TTC549 (cell line): ENCODE results near the gene MLIP.

ENCODE experiments used
- FAIRE-seq: peaks from 2 replicates; lab custom pipeline; 2012; peaks lifted over from hg19 to GRCh38; lab: Jason Lieb, UNC

The MLIP gene

DNA sequence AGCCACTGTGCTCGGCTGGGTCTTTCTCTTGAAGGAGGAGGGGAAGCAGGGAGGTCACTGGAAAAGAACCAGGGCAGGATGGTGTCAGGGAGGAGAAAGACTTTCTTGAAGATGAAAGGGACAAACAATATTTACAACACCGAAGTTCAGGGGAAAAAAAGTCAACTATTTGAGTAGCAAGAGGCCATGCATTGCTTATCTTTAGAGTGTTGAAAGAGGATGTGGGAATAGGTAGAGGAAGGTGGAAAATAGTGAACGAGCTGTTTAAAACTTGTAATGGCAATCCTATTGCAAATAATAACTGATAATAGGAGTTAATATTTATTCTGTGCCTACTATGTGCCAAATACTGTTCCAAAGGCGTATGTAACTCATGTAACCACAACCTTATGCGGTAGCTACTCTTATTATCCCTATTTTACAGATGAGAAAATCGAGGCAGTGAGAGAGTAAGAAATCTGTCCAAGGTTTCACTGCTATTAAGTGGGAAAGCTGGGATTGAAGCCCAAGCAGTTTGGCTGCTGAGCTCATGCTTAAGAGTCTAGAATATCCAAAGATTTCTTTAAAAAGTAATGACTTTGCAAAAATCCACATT lies 12.7 kb upstream of the MLIP start:
- FAIRE-seq, result no peak

DNA sequence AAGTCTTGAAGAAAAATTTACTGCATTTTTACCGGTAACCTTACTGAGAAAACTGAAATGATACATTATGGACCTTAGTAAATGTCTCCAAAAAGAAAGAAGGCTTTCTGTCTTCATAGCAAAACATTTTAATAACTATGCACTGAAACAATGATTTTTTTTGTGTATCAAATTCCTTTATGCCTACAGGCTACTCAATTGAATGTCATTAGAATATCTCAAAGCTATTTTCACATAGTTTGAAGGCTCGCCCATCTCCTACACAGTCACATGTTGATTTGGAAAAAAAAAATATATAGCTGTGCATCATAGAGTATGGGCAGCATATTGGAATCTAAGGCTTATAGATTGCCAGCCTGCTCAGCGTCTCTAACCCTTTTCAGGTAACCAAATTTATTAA lies 12.0 kb upstream of the MLIP start:
- FAIRE-seq, result no peak

DNA sequence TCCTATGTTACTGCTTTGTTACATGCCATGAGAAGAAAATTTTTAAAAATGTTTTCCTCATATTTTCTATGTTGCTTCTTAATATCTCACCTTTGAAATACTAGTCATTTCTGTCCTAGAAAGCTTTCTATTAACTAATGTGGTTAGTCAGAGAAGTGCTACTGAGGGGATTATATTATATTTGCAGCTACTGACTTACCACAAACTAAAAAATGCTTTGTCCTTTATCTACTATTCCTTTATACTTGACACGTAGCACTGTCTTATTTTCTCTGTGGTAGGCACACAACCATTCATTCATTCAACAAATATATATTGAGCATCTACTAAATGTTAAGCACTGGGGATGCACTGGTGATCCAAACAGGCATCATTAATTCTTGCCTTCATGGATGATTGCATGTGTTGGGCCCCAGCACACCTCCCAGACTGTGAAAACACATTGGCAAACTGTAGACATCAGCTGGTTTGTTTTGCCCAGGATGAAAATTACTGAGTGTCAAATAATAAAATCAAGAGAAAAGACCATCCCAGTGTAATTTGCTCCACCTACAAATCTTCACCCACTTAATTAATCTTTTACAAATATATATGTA lies 10.7 kb upstream of the MLIP start:
- no peak for FAIRE-seq

DNA sequence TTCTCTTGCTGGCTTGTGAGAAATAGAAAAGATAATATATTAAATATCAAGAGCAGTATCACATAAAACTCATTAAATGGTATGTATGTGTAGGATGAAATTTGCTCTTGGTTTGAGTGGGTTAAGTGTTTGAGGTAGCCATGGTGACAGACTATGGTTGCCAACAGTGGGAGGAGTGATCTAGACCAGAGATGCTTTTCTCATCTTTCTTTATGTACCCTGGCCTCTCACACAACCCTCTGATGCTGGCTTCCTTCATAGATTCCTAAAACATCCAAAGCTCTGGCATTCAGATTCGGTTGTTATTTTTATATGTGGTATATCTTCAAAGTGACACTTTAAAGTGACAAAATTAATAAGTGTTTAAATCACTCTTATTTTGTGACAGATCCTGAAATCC lies 9.0 kb upstream of the MLIP start:
- no peak for FAIRE-seq

DNA sequence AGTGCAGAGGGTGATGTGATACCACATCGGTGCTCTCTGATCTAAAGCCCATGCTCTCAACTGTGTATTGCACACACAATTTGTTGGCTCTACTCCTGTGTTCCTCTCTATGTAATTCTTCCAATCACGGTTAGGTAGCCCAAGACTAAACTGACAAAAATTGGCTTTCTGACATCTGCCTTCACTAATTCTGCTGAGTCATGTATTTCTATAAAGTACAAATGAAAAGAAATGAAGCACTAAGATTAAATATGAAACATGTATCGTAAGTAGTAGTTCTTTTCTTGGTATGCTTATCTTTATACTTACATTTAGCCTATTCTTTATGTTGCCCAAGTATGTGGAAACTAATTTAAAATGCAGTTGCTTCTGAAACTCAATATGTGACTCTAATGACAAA lies 7.7 kb upstream of the MLIP start:
- no peak for FAIRE-seq

DNA sequence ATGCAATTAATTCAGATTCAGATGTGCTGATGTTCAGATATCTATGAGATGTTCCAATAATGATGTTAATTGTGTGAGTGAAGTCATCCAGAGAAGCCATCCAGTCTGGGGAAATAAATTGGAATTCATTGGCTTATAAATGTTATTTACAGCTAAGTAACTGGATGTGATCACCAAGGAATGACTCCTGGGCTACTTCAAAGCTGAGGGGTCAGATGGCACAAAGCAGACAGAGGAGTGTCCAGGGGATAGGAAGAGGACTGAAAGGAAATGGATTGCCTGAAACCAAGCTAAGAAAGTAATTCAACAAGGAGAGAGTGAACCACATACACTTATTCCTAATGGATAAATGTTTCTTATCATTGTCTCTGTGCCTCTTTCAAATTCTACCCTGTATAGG lies 4.5 kb upstream of the MLIP start:
- no peak for FAIRE-seq

DNA sequence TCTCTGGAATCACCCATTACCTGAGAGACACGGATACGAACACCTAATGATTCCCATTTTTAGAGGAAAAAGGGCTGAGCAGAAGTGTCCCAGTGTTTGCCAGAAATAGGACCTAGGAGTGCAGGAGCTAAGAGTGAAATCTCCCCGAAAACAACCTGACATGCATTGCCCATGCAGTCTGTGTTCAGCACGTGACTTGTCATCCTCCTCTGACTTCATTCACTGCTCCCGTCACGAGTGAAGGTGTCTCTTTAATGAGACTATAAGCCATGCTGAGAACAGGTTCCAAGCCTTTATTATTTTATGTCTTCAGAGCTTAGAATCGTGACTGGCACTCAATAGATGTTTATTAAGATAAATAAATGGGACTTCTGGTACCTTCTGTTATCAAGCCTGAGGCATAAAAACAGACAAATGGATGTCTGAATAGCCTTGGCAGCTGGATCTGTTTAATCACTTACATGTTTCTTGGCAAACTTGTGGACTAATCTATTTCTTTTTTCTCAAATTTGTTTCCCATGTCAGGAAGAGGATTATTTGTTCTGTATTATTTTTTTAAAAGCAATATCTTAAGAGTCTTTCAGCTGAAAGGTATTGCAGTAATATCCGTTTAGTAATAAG lies 3.7 kb upstream of the MLIP start:
- no peak for FAIRE-seq

DNA sequence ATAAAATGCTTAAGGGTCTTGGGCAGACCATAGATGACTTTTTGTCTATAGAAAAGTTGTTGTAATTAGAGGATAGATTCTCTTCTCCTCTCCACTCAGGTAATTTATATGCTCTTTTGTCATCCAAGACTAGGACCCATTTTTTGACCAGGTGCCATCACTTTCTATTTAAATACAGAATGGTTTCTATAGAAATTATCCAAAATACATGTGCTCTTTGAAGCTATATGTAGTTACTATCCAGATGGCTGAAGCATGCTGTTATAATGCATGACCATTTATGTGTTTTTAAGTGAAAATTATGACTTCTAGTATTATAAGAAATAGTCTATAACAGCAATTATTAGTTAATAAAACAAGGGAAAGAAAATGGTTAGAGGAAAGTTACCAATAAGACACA lies 3.0 kb upstream of the MLIP start:
- FAIRE-seq, result no peak

DNA sequence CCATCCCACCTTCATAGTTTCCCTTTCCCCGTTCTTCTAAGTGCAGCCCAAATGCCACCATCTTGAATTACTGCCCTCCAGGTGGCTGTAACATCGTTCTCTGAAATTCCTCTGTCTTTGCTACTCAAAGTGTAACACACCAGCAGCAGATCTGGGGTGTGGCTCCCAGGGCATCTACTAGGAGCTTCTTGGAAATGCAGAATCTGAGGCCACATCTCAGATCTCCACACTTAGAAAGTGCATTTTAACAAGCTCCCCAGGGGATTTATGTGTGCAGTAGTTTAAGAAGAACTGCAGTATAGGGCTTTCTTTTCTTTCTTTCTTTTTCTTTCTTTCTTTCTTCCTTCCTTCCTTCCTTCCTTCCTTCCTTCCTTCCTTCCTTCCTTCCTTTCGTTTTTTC lies 1.7 kb upstream of the MLIP start:
- FAIRE-seq, result no peak

DNA sequence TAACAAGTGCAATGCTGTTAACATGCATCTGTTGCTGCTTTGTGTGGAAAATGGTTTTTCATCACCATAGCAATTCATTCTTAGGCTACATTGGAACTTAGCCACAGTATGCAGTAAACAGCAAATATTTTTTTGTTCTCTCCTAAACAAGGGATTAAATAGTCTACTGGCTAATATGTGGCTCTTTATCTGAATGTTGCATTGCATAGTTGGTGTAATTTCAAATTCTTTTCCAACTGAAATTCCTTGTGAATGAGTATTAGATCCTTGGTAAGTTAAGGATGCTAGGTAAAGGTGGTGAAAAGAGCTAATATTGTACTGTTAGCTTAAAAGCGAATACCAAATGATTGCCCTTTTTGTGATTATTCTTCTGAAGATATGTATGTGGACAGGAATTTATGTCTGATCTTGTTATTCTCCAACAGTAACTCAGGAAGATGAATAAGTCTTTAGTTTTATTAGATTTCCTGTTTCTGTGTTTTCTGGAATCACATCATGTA lies 958 bp downstream of the MLIP start:
- no peak for FAIRE-seq

DNA sequence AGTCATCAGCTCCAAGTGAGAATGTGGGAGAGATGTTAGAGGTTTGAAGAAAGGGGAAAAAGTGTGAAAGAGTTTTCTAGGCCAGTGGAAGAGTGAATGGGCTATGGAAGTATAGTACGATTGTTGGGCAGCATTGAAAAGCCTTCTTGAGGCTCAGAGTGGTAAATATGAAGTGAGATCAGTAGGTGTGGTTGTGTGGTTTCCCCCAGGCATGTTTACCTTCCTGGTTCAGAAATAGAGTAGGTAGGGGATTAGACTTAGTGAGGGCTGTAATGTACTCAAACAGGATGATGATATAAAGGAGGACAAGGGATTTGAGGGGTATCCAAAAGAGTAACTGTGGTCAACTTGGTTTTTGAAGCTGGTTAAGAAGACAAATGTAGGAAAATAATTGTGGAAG lies 3.7 kb downstream of the MLIP start:
- FAIRE-seq, result no peak

DNA sequence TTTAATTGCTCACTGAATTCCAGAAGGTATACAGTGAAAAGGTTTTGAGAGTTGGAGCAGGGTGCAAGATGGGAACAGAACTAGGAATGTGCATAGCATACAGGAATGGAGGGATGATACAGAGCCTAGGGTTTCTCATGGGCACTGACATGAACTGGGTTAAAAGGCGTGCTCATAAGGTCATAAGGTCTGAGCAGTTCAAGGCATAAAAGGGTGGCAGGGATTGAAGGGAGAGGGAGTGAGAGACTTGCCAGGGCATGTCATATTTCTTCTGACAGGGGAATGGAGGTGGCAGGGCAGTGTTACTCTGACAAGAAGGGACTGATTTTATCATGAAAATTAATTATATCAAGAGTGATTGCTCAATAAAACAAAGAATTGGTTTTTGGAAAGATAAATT lies 4.7 kb downstream of the MLIP start:
- FAIRE-seq, result no peak

DNA sequence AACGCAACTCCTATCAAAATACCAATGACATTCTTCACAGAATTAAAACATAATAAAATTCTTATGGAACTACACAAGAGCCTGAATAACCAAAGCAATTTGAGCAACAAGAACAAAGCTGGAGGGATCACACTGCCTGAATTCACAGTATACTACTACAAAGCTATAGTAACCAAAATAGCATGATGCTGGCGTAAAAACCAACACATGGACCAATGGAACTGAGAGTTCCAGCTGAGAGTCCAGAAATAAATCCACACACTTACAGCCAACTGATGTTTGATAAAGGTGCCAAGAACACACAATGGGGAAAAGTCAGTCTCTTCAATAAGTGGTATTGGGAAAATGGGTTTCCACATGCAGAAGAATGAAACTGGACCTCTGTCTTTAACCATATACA lies 6.9 kb downstream of the MLIP start:
- no peak for FAIRE-seq

DNA sequence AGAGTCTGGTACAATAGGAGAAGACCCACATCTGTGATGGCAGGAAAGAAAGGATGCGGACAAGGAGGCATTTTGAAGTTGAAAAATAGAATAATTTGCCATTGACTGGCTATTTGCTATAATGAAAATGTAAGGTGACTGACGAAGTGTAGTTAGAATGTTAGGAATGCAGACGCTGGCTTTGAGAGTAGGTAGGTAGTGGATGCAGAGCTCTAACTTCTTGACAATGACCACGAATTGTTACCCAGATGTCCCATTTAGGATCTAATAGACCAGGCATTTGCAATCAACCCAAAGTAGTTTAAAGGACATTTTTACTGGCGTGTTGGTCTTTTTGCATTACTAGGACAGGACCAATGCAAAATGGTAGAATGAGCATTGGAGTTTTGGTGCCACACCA lies 14.2 kb downstream of the MLIP start:
- FAIRE-seq, result no peak

DNA sequence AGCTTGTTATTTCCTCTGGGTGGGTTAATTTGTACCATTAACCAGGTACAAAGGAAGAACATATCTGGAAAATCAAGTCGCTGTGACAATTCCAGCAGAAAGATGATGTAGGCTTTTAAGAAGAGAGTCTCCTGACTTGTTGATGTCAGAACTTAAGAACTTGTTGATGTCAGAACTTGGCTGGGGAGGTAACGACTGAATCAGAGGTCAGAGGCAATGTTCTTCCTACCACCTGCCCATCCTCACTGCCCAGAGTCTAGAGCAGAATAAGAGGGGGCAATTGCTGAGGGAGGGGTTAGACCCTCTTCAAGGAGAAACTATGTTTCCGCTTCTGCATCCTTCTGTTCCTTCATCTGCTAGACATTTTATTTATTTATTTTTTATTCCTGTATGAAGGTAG lies 18.9 kb downstream of the MLIP start:
- FAIRE-seq, result no peak

DNA sequence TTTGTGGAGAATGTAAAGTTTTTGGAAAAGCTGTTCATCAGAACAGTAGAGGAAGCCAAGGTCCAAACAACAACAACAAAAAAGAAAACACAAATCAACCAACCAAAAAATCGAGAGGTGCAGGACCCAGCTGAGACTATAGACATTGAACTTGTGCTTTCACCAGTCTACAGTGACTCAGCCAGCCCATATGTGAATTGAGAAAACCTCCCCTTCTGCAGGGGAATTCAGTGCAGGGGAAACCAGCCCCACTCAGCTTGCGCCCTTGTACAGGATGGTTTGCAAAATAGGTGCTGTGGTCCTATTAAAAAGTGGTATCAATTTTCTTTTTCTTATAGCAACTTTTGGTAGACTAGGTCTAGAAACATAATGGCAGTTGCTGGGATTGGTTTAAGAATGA lies 21.3 kb downstream of the MLIP start:
- no peak for FAIRE-seq

DNA sequence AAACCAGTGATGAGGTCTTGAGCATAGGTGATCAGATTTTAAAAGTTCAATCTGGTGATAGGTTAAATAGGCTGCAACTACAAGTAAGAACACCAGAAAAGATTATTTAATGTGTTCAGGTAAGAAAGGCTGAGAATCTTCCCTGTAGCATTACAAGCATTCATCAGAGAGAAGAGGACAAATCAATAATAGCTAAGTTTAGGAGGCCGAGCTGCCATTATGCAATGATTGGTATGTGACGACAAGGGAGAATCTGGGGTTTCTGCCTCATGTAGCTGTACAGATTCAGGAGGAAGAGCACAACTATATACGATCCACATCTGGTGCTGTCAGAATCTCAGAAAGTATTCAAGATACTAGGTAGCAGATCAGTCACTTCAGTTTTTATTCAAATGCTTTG lies 21.9 kb downstream of the MLIP start:
- FAIRE-seq, result no peak

DNA sequence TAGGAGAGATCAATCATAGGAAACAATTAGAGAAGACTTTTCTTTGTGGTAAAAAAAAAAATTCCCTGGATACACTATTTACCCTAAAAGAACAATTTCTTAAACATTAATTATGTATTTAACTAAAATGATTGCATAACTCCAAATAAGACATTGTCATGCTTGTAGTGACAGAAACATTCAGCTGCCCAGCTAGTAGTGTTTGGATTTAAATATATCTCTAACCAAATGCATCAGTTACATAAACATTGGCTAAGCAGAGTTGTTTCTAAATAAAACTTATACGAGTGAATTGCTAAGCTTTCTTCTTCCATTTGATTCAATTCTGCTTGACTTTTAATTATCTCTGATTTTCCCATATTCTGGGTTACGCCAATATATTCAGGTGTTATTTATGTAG lies 23.7 kb downstream of the MLIP start:
- no peak for FAIRE-seq

DNA sequence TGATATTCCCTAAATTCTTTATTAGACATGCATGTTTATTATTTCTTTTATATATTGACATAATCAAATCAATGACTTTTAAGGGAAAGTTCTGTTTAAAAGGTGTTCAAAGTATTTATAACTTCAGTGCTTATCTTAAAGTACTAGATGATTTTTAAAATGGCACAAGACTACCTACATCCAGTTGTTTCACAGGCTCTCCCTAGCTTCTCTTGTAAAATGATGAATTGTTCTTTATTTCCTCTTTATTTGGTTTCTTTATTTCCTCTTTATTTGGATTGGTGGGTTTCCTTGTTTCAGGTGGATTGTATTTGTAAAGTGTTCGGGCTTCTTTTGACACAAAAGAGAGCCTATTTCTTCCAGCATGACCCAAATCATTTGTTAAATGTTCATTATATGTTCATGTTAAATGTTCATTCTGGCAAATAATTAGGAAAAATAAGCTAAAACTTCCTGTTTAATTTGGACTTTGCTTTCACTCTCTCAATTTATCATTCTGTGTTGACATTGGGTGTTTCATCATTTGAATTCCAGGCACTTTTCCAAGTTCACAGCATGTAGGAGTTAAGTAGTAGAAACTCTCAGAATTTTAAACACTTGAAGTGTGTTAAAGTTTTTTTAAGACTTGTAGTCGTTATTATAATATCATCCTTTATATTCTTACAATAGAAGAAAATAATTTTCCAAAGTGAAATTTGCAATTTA lies 24.6 kb downstream of the MLIP start:
- FAIRE-seq, result no peak

DNA sequence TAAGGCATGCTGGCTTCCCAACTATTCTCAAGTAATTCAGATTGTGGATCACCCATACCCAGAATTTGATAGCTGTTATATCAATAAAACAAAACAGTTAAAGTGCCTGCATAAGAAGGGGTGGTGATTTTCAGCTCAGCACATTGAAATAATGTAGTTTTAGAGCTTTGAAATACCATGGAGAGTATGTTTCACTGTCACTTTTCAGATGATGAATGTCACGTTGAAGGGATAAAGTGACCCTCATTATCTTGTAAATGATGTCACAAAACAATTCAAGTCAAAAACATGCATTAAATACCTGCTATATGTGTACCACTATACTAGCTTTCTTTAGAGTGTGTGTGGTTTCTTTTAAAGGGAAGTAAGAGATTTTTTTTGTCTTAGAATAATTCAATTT lies 27.6 kb downstream of the MLIP start:
- no peak for FAIRE-seq

DNA sequence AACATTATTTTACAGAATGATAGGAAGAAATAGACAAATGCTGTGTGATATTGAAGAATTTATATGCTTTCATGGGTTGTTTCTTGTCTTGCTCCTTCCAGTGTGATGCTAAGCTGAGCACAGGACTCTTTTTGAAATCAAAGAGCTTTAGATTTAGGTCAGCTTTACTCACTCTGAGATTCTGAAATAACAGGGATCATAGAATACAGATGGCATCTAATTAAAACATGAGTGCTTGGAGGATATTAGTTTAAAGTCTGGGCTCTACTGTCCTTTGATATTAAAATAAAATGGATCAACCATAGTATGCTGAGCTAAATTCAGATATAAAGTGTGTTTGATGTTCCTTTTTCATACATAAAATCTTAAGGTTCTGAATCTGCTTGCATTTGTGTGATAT lies 29.6 kb downstream of the MLIP start:
- no peak for FAIRE-seq

DNA sequence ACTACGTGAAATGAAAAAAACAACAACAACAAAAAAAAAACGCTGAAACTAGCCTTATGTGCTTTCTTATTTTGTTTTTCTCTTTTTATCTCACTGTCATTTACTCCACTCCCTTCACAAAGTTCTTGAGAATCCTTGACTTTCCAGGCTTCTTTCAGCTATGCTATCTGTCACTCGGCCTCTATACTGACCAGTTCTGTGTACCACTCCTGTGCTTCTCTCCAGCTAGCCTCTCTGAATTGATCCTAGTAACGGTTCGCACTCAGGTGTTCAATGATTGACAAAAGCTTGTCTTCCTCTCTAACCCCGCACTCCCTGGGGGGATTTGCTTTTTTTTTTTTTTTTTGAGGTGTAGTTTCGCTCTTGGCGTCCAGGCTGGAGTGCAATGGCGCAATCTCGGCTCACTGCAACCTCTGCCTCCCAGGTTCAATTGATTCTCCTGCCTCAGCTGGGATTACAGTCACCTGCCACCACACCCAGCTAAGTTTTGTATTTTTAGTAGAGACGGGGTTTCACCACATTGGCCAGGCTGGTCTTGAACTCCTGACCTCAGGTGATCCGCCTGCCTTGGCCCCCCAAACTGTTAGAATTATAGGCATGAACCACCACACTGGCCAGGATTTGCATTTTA lies 31.8 kb downstream of the MLIP start:
- FAIRE-seq, result no peak

DNA sequence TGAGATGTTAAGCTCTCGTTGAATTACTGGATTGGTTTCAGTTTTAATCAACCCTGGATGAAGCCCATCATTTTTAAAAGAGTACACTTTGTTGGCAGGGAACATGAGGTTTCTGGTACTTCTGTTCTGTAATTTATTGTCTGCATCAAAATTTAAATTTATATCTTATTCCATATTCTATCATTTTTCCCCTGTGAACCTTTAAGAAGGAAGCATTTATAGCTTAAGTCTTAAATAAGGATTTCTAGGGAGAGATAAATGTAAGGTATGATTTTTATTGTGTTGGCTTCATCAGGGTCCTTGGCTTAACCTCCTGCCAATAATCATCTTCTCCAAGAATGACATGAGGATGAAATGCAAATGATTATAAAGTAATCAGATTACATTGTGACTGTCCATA lies 40.6 kb downstream of the MLIP start:
- no peak for FAIRE-seq
